Measurements from ENCODE around the gene ARHGEF28. TPM values are rescaled to one million over a fixed set of nuclear protein-coding genes. Genes with fewer than 3 reads are reported as not detected.

The ARHGEF28 gene
- total RNA-seq, 1 donor from 2014 or later: 0.11 TPM

- Histone ChIP-seq H4K20me1 (ENCODE audit: low read depth) (no peaks in the 10 kb centered on the region), H3K9ac (no peak overlapping the region), H3F3A (ENCODE audit: low read depth) (peaks cover 4% of the 10 kb centered on the region), H3K9me3 (ENCODE audit: low read depth) (no peaks in the 10 kb centered on the region), H3K4me1 (peaks cover 39% of the 10 kb centered on the region), H3K79me2 (ENCODE audit: low read depth) (no peaks in the 10 kb centered on the region), H2AFZ (replicated peaks) (no peak overlapping the region), H3K27ac (no peak overlapping the region), H3K4me3 (no peak overlapping the region), H3K4me2 (peak overlapping the region; percentile 38), H3K27me3 (no peaks in the 10 kb centered on the region), H3K36me3 (no peaks in the 10 kb centered on the region)
- Mint-ChIP-seq H3K27ac (no peak overlapping the region), H3K27me3 (ENCODE audit: insufficient read depth, low read depth) (no peaks in the 10 kb centered on the region), H3K4me1 (peaks cover 4% of the 10 kb centered on the region), H3K9me3 (no peaks in the 10 kb centered on the region), H3K4me3 (no peak overlapping the region), H3K36me3 (no peaks in the 10 kb centered on the region)
- DNase-seq (ENCODE audit: low spot score): peak; percentile 25
- TF ChIP-seq CTCF (IDR thresholded peaks at IDR 0.05) (no peak), EZH2 (IDR thresholded peaks at IDR 0.05) (no peak), EZH2phosphoT487 (IDR thresholded peaks at IDR 0.05) (no peak)
Measured at GRCh38 chr5:73641811-73642210, 15.8 kb downstream of the ARHGEF28 start.

- Histone ChIP-seq H3K27ac (no peak overlapping the region), H3K4me1 (peaks cover 37% of the 10 kb centered on the region), H2AFZ (replicated peaks) (no peak overlapping the region), H3K4me3 (no peak overlapping the region), H3K79me2 (ENCODE audit: low read depth) (no peaks in the 10 kb centered on the region), H3K27me3 (no peaks in the 10 kb centered on the region), H3K36me3 (no peaks in the 10 kb centered on the region), H3K9me3 (ENCODE audit: low read depth) (no peaks in the 10 kb centered on the region), H3F3A (ENCODE audit: low read depth) (peaks cover 4% of the 10 kb centered on the region), H3K4me2 (peak overlapping the region; percentile 38), H4K20me1 (ENCODE audit: low read depth) (no peaks in the 10 kb centered on the region), H3K9ac (no peak overlapping the region)
- Mint-ChIP-seq H3K27ac (no peak overlapping the region), H3K27me3 (ENCODE audit: insufficient read depth, low read depth) (no peaks in the 10 kb centered on the region), H3K4me3 (no peak overlapping the region), H3K36me3 (no peaks in the 10 kb centered on the region), H3K4me1 (peaks cover 4% of the 10 kb centered on the region), H3K9me3 (no peaks in the 10 kb centered on the region)
- TF ChIP-seq EZH2 (IDR thresholded peaks at IDR 0.05) (no peak), CTCF (IDR thresholded peaks at IDR 0.05) (no peak), EZH2phosphoT487 (IDR thresholded peaks at IDR 0.05) (no peak)
- no peak for DNase-seq (ENCODE audit: low spot score)
Measured at GRCh38 chr5:73642344-73642743, 16.3 kb downstream of the ARHGEF28 start.

DNA sequence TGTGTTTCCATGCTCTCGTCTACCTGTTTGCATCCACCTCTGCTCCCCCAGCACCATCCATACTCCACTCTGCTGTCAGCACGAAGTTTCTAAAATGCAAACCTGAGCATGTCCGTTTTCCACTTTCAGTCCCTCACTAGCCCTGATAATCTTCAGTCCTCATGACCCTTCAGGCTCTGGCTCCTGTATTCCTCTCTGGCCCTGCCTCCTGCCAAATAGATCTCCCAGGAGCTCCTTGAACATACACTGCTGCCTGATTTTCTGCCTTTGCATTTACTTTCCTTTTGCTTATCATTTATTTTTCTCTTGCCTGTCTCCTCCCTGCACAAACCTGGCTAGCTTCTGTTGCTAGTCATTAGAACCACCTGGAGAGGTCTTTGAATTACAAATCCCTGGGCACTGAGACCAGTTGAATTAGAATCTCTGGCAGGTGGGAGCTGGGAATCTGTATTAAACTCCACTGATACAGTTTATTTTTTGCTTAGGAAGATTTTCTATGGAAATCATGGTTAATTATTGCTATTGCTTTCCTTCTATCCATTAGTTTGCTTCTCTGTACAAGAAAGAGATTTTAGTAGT lies 18.5 kb downstream of the ARHGEF28 start:
- H2AFZ ChIP-seq (replicated peaks): peak overlapping the region; percentile 77
- no peak overlapping the region for H3K27ac ChIP-seq
- H3K27me3 ChIP-seq: no peaks in the 10 kb centered on the region
- H3F3A ChIP-seq (ENCODE audit: low read depth): peaks cover 4% of the 10 kb centered on the region
- Mint-ChIP-seq H3K4me1 (peaks cover 4% of the 10 kb centered on the region), H3K36me3 (no peaks in the 10 kb centered on the region), H3K4me3 (no peak overlapping the region), H3K27me3 (ENCODE audit: insufficient read depth, low read depth) (peaks cover 2% of the 10 kb centered on the region), H3K27ac (no peak overlapping the region), H3K9me3 (no peaks in the 10 kb centered on the region)
- H3K9ac ChIP-seq: no peak overlapping the region
- no peaks in the 10 kb centered on the region for H3K9me3 ChIP-seq (ENCODE audit: low read depth)
- no peak overlapping the region for H3K4me2 ChIP-seq
- no peaks in the 10 kb centered on the region for H3K36me3 ChIP-seq
- H4K20me1 ChIP-seq (ENCODE audit: low read depth): no peaks in the 10 kb centered on the region
- peaks cover 26% of the 10 kb centered on the region for H3K4me1 ChIP-seq
- DNase-seq (ENCODE audit: low spot score): no peak
- H3K4me3 ChIP-seq: no peak overlapping the region
- TF ChIP-seq EZH2phosphoT487 (IDR thresholded peaks at IDR 0.05): no peak
- no peak for TF ChIP-seq CTCF (IDR thresholded peaks at IDR 0.05)
- TF ChIP-seq EZH2 (IDR thresholded peaks at IDR 0.05): no peak
- H3K79me2 ChIP-seq (ENCODE audit: low read depth): no peaks in the 10 kb centered on the region
